ENCODE results near the gene RBM33. TPM values are rescaled to one million over a fixed set of nuclear protein-coding genes. Genes with fewer than 3 reads are reported as not detected.

The RBM33 gene
- total RNA-seq, 2 donors from 2014 or later: 56.9 to 60.2 TPM

DNA sequence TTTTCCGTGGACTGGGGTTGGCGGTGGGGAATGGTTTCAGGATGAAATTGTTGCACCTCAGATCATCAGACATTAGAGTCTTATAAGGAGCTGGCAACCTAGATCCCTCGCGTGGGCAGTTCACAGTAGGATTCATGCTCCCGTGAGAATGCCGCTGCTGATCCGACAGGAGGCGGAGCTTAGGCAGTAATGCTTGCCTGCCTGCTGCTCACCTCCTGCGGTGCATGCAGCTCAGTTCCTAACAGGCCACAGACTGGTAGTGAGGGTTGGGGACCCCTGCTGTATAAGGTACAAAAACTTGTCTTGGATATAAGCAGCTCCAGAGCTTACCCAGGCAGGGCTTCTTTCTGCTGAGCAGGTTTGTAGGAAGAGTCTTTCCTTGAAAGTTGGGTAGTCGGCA lies 113.9 kb downstream of the RBM33 start:
- H3K4me1 ChIP-seq: no peaks in the 10 kb centered on the region
- H3K27ac ChIP-seq: no peak overlapping the region
- no peaks in the 10 kb centered on the region for H3K36me3 ChIP-seq
- intact Hi-C loops (cut with DNase I): no loop called here
- DNase-seq: no peak
- TF ChIP-seq, protein P1, sequence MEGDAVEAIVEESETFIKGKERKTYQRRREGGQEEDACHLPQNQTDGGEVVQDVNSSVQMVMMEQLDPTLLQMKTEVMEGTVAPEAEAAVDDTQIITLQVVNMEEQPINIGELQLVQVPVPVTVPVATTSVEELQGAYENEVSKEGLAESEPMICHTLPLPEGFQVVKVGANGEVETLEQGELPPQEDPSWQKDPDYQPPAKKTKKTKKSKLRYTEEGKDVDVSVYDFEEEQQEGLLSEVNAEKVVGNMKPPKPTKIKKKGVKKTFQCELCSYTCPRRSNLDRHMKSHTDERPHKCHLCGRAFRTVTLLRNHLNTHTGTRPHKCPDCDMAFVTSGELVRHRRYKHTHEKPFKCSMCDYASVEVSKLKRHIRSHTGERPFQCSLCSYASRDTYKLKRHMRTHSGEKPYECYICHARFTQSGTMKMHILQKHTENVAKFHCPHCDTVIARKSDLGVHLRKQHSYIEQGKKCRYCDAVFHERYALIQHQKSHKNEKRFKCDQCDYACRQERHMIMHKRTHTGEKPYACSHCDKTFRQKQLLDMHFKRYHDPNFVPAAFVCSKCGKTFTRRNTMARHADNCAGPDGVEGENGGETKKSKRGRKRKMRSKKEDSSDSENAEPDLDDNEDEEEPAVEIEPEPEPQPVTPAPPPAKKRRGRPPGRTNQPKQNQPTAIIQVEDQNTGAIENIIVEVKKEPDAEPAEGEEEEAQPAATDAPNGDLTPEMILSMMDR (IDR thresholded peaks at IDR 0.05): no peak
- H3K27me3 ChIP-seq: no peaks in the 10 kb centered on the region
- no peak overlapping the region for H3K9ac ChIP-seq (ENCODE audit: low read depth in 2 of 2, low read length in 2 of 2)
- no peak overlapping the region for H3K4me3 ChIP-seq
- no peaks in the 10 kb centered on the region for H3K9me3 ChIP-seq

DNA sequence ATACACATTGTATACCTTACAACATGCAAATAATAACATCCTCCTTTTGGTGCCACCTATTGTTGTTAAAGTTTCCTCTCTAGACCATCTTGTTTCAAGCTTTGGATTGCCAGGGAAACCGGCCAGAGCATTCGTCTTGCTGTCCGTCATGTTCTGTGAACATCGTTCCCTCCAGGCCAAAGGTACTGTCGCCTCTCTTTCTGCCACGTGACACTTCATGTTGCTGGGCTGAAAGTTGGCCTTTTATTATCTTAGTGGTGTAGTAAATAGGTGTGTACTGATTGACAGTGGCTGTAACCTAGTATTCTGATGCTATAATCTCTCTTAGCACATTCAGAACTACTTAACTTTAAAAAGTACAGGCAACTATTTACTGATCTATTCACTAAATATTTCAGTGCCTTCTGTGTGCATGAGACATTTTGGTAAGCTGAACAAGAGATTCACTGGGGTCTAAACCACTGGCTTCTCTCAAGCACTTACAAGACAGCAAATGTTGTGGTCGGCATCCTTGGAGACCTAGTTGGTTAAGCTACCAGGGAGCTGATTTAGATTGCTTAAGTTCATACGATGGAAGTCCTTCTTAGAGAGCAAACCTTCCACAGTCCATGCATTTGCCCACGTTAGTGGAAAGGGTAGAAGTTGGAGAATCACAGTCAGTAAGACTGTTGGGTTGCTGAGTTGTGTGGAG lies 115.4 kb downstream of the RBM33 start:
- TF ChIP-seq, protein P1 (IDR thresholded peaks at IDR 0.05): no peak
- Histone ChIP-seq H3K4me3 (no peak overlapping the region), H3K36me3 (no peaks in the 10 kb centered on the region), H3K9ac (ENCODE audit: low read depth in 2 of 2, low read length in 2 of 2) (no peak overlapping the region), H3K27me3 (no peaks in the 10 kb centered on the region), H3K27ac (no peak overlapping the region), H3K9me3 (no peaks in the 10 kb centered on the region), H3K4me1 (no peaks in the 10 kb centered on the region)
- intact Hi-C loops (cut with DNase I): loop anchor here (10.0 kb wide), 2 partner anchors 165 to 345 kb away; no protein-coding TSS in a partner anchor
- peak; percentile 45 for DNase-seq

DNA sequence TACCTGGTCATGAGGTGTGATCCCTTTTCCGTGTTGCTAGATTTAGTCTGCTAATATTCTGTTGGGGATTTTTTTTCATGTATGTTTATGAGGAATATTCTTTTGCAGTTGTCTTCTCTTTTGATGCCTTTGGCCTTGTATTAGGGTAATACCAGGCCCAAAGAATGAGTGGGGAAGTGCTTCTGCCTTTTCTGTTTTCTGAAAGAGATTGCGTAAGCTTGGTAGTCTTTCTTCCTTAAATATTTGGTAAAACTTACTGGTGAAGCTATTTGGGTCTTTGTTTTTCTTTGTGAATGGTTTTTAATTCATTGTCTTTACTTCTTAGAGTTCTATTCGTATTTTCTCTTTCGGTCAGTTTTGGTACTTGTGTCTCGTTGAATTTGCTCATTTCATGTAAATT lies 116.7 kb downstream of the RBM33 start:
- H3K4me3 ChIP-seq: no peak overlapping the region
- H3K9me3 ChIP-seq: no peaks in the 10 kb centered on the region
- no peaks in the 10 kb centered on the region for H3K27me3 ChIP-seq
- H3K9ac ChIP-seq (ENCODE audit: low read depth in 2 of 2, low read length in 2 of 2): no peak overlapping the region
- DNase-seq: no peak
- TF ChIP-seq, protein P1 (IDR thresholded peaks at IDR 0.05): no peak
- intact Hi-C loops (cut with DNase I): loop anchor here (10.0 kb wide), 2 partner anchors 166 to 346 kb away; no protein-coding TSS in a partner anchor
- no peak overlapping the region for H3K27ac ChIP-seq
- H3K36me3 ChIP-seq: no peaks in the 10 kb centered on the region
- no peaks in the 10 kb centered on the region for H3K4me1 ChIP-seq

DNA sequence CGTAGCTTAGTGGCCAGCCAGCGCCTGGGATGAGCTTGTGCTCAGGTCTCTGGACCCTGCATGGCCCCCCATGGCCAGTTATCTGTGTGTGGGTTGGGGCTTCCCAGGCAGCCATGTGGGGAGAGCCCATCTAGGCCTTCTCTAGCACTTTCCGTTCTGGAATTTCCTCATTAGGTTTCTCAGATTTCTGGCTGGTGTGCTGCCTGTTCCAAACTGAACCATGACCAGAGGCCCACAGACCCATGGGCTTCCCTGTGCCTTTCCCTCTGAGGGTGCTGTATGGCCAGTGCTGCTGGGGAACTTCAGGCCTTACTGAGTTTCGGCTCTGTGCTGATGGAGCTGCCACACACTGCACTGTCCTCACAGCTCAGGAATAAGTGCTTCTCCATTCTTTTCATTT lies 117.6 kb downstream of the RBM33 start:
- Histone ChIP-seq H3K4me3 (no peak overlapping the region), H3K9me3 (no peaks in the 10 kb centered on the region), H3K9ac (ENCODE audit: low read depth in 2 of 2, low read length in 2 of 2) (no peak overlapping the region), H3K36me3 (peaks cover 7% of the 10 kb centered on the region), H3K4me1 (no peaks in the 10 kb centered on the region), H3K27me3 (no peaks in the 10 kb centered on the region), H3K27ac (no peak overlapping the region)
- DNase-seq: no peak
- TF ChIP-seq, protein P1 (IDR thresholded peaks at IDR 0.05): no peak
- intact Hi-C loops (cut with DNase I): loop anchor here (10.0 kb wide), 2 partner anchors 167 to 347 kb away; no protein-coding TSS in a partner anchor

DNA sequence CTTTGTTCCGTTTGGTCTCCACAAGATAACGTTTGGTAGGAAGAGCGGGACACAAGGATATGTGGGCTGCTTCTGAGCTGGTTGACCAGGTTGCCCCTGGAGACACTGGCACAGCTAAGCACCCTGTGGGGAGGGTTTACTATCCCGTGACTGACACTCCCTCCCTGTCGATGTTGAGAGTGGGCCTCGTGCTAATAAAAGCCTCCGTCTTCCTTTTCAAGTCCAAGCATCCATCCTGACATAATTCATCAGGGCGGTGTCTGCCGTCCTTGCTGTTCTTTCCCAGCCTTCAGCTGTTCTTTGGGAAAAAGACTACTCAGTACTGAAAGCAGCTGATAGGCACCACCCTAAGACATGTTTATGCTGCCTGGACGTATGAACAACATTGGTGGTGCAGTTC lies 118.2 kb downstream of the RBM33 start:
- no peak overlapping the region for H3K9ac ChIP-seq (ENCODE audit: low read depth in 2 of 2, low read length in 2 of 2)
- intact Hi-C loops (cut with DNase I): loop anchor here (10.0 kb wide), 2 partner anchors 168 to 348 kb away; no protein-coding TSS in a partner anchor
- no peak overlapping the region for H3K27ac ChIP-seq
- peaks cover 11% of the 10 kb centered on the region for H3K36me3 ChIP-seq
- H3K9me3 ChIP-seq: no peaks in the 10 kb centered on the region
- TF ChIP-seq, protein P1 (IDR thresholded peaks at IDR 0.05): no peak
- no peak overlapping the region for H3K4me3 ChIP-seq
- DNase-seq: no peak
- H3K27me3 ChIP-seq: no peaks in the 10 kb centered on the region
- no peaks in the 10 kb centered on the region for H3K4me1 ChIP-seq
